Activated naive CD8-positive, alpha-beta T cell treated with anti-CD3 and anti-CD28 coated beads for 36 hours (primary cell): ENCODE data around the gene ZNF334. TPM values are rescaled to one million over a fixed set of nuclear protein-coding genes. Genes with fewer than 3 reads are reported as not detected.

Experiments used
- DNase-seq: peaks from one replicate; pipeline ENCODE4 v3.0.0; 2021
- H3K27ac Mint-ChIP-seq: one replicate; pipeline ENCODE4 v1.8.0; 2022; ENCODE audit warnings: mild to moderate bottlenecking, moderate library complexity, mixed read lengths
- H3K27me3 Mint-ChIP-seq: one replicate; pipeline ENCODE4 v1.8.0; 2022; ENCODE audit warnings: mild to moderate bottlenecking, mixed read lengths
- H3K36me3 Mint-ChIP-seq: one replicate; pipeline ENCODE4 v1.8.0; 2021; ENCODE audit warnings: mild to moderate bottlenecking, mixed read lengths
- H3K4me1 Mint-ChIP-seq: one replicate; pipeline ENCODE4 v1.8.0; 2021; ENCODE audit warnings: mixed read lengths
- H3K4me3 Mint-ChIP-seq: one replicate; pipeline ENCODE4 v1.8.0; 2022; ENCODE audit warnings: mild to moderate bottlenecking, moderate library complexity, mixed read lengths
- H3K9me3 Mint-ChIP-seq: one replicate; pipeline ENCODE4 v1.8.0; 2022; ENCODE audit warnings: mixed read lengths
- total RNA-seq, 2 experiments: library from RNA; stranded (reverse); gene quantifications; one replicate each; pipeline ENCODE4 v1.2.3, GENCODE V29; 2021

ZNF334 gene
- 1 to 10 TPM; 5.1 to 5.8 TPM for total RNA-seq

- Mint-ChIP-seq H3K36me3 (peaks cover 30% of the 10 kb centered on the region), H3K4me1 (peaks cover 28% of the 10 kb centered on the region), H3K9me3 (peaks cover 10% of the 10 kb centered on the region), H3K27ac (peak within 1 kb of the TSS; percentile 81), H3K4me3 (peak within 1 kb of the TSS; percentile 85), H3K27me3 (peaks cover 41% of the 10 kb centered on the region)
- peak; percentile 72 for DNase-seq
Observed at GRCh38 chr20:46512943-46513844, at the start of gene ZNF334. TSS of gene ZNF334 (minus strand) at chr20:46513559. CDS start at chr20:46512102, 1,457 bp downstream.

- DNase-seq: peak; percentile 59
- H3K36me3 Mint-ChIP-seq: no peaks in the 10 kb centered on the region
- no peaks in the 10 kb centered on the region for H3K9me3 Mint-ChIP-seq
- H3K27ac Mint-ChIP-seq: no peak overlapping the region
- H3K4me1 Mint-ChIP-seq: peaks cover 11% of the 10 kb centered on the region
- H3K4me3 Mint-ChIP-seq: no peak overlapping the region
- peaks cover 3% of the 10 kb centered on the region for H3K27me3 Mint-ChIP-seq
Observed at GRCh38 chr20:46562373-46563169, 49.2 kb upstream of the ZNF334 start.

GRCh38 chr20:46562009-46562372, 48.6 kb upstream of the ZNF334 start:
- no peak overlapping the region for H3K27ac Mint-ChIP-seq
- no peak overlapping the region for H3K4me3 Mint-ChIP-seq
- no peaks in the 10 kb centered on the region for H3K36me3 Mint-ChIP-seq
- peaks cover 14% of the 10 kb centered on the region for H3K4me1 Mint-ChIP-seq
- H3K27me3 Mint-ChIP-seq: no peaks in the 10 kb centered on the region
- no peak for DNase-seq
- no peaks in the 10 kb centered on the region for H3K9me3 Mint-ChIP-seq

- Mint-ChIP-seq H3K4me1 (peaks cover 22% of the 10 kb centered on the region), H3K27ac (no peak overlapping the region)
Observed at GRCh38 chr20:46559685-46560440, 46.5 kb upstream of the ZNF334 start.

GRCh38 chr20:46559001-46559400, 45.6 kb upstream of the ZNF334 start:
- H3K4me1 Mint-ChIP-seq: peaks cover 27% of the 10 kb centered on the region
- no peak overlapping the region for H3K27ac Mint-ChIP-seq
- no peaks in the 10 kb centered on the region for H3K36me3 Mint-ChIP-seq
- DNase-seq: no peak
- H3K4me3 Mint-ChIP-seq: no peak overlapping the region
- no peaks in the 10 kb centered on the region for H3K9me3 Mint-ChIP-seq
- H3K27me3 Mint-ChIP-seq: no peaks in the 10 kb centered on the region

More at GRCh38 chr20:46559685-46560440, 46.5 kb upstream of the ZNF334 start:
- DNase-seq: no peak
- H3K9me3 Mint-ChIP-seq: no peaks in the 10 kb centered on the region
- H3K36me3 Mint-ChIP-seq: no peaks in the 10 kb centered on the region
- H3K27me3 Mint-ChIP-seq: no peaks in the 10 kb centered on the region
- no peak overlapping the region for H3K4me3 Mint-ChIP-seq

- no peaks in the 10 kb centered on the region for H3K27me3 Mint-ChIP-seq
- H3K9me3 Mint-ChIP-seq: no peaks in the 10 kb centered on the region
- no peak overlapping the region for H3K27ac Mint-ChIP-seq
- H3K36me3 Mint-ChIP-seq: no peaks in the 10 kb centered on the region
- H3K4me1 Mint-ChIP-seq: peaks cover 30% of the 10 kb centered on the region
- H3K4me3 Mint-ChIP-seq: no peak overlapping the region
- peak; percentile 29 for DNase-seq
Observed at GRCh38 chr20:46558511-46558959, 45.2 kb upstream of the ZNF334 start.

- DNase-seq: no peak
- Mint-ChIP-seq H3K4me3 (no peak overlapping the region), H3K27me3 (no peaks in the 10 kb centered on the region), H3K27ac (no peak overlapping the region), H3K4me1 (peaks cover 41% of the 10 kb centered on the region), H3K9me3 (no peaks in the 10 kb centered on the region), H3K36me3 (no peaks in the 10 kb centered on the region)
Observed at GRCh38 chr20:46557231-46557956, 44.0 kb upstream of the ZNF334 start.

GRCh38 chr20:46555370-46555956, 42.1 kb upstream of the ZNF334 start:
- Mint-ChIP-seq H3K36me3 (no peaks in the 10 kb centered on the region), H3K4me3 (no peak overlapping the region), H3K4me1 (peaks cover 52% of the 10 kb centered on the region), H3K27me3 (no peaks in the 10 kb centered on the region), H3K27ac (no peak overlapping the region), H3K9me3 (no peaks in the 10 kb centered on the region)
- no peak for DNase-seq

GRCh38 chr20:46554828-46555227, 41.5 kb upstream of the ZNF334 start:
- H3K27me3 Mint-ChIP-seq: no peaks in the 10 kb centered on the region
- no peak overlapping the region for H3K27ac Mint-ChIP-seq
- H3K36me3 Mint-ChIP-seq: no peaks in the 10 kb centered on the region
- no peak overlapping the region for H3K4me3 Mint-ChIP-seq
- peaks cover 51% of the 10 kb centered on the region for H3K4me1 Mint-ChIP-seq
- H3K9me3 Mint-ChIP-seq: no peaks in the 10 kb centered on the region
- no peak for DNase-seq

GRCh38 chr20:46553926-46554325, 40.6 kb upstream of the ZNF334 start:
- Mint-ChIP-seq H3K27ac (no peak overlapping the region), H3K27me3 (no peaks in the 10 kb centered on the region), H3K9me3 (no peaks in the 10 kb centered on the region), H3K4me1 (peaks cover 51% of the 10 kb centered on the region), H3K4me3 (no peak overlapping the region), H3K36me3 (no peaks in the 10 kb centered on the region)
- no peak for DNase-seq

GRCh38 chr20:46552460-46553420, 39.4 kb upstream of the ZNF334 start:
- H3K27me3 Mint-ChIP-seq: no peaks in the 10 kb centered on the region

GRCh38 chr20:46551522-46552381, 38.4 kb upstream of the ZNF334 start:
- H3K4me3 Mint-ChIP-seq: no peak overlapping the region
- DNase-seq: no peak
- H3K36me3 Mint-ChIP-seq: no peaks in the 10 kb centered on the region

More at GRCh38 chr20:46552460-46553420, 39.4 kb upstream of the ZNF334 start:
- no peaks in the 10 kb centered on the region for H3K36me3 Mint-ChIP-seq
- DNase-seq: peak; percentile 61
- H3K4me3 Mint-ChIP-seq: peak overlapping the region; percentile 55
- H3K9me3 Mint-ChIP-seq: no peaks in the 10 kb centered on the region
- peaks cover 44% of the 10 kb centered on the region for H3K4me1 Mint-ChIP-seq
- peak overlapping the region; percentile 87 for H3K27ac Mint-ChIP-seq

More at GRCh38 chr20:46551522-46552381, 38.4 kb upstream of the ZNF334 start:
- Mint-ChIP-seq H3K27me3 (no peaks in the 10 kb centered on the region), H3K4me1 (peaks cover 39% of the 10 kb centered on the region), H3K27ac (no peak overlapping the region), H3K9me3 (no peaks in the 10 kb centered on the region)
